Esophagus squamous epithelium (tissue), 5 donors: Measurements from ENCODE around the gene ANKS1A. TPM values are rescaled to one million over a fixed set of nuclear protein-coding genes. Genes with fewer than 3 reads are reported as not detected.

Source experiments
- DNase-seq: peaks from one replicate; lab custom pipeline; 2025; lab: John Stamatoyannopoulos, UW
- H3K27ac ChIP-seq, 4 donors: fragments of 200-600 bp; sonication (generic); one replicate each; pipeline ENCODE4 v1.5.1; 2016 to 2019; ENCODE audit warnings: mild to moderate bottlenecking in 1 of 4
- H3K27me3 ChIP-seq, 4 donors: fragments of 200-600 bp; sonication (generic); 1 replicate in 3 of 4; 2 replicates in 1 of 4; pipeline versions ENCODE4 v1.5.1 to v1.6.0; 2017 to 2021; ENCODE audit warnings: antibody characterized with exemption in 1 of 4
- H3K36me3 ChIP-seq, 3 donors: fragments of 200-600 bp; sonication (generic); one replicate each; pipeline ENCODE4 v1.5.1; 2016 to 2019
- H3K4me1 ChIP-seq, 3 donors: fragments of 200-600 bp; sonication (generic); one replicate each; pipeline ENCODE4 v1.5.1; 2017 to 2019
- H3K4me3 ChIP-seq, 4 donors: fragments of 200-600 bp; sonication (generic); 1 replicate in 3 of 4; 2 replicates in 1 of 4; pipeline ENCODE4 v1.5.1; 2016 to 2019; ENCODE audit warnings: mild to moderate bottlenecking in 2 of 4, moderate library complexity in 1 of 4
- H3K9me3 ChIP-seq, 3 donors: fragments of 200-600 bp; sonication (generic); one replicate each; pipeline ENCODE4 v1.5.1; 2016 to 2019
- CTCF ChIP-seq, 6 experiments: fragments of 450-650 bp in 4 of 6; fragments of 200-600 bp in 2 of 6; sonication (generic) in 2 of 6; IDR thresholded peaks; one replicate each; pipeline ENCODE4 v1.5.1; 2016 to 2019; ENCODE audit warnings: antibody characterized with exemption in 6 of 6, mild to moderate bottlenecking in 4 of 6, moderate library complexity in 4 of 6
- POLR2A ChIP-seq, 4 donors: fragments of 450-650 bp; IDR thresholded peaks; one replicate each; pipeline ENCODE4 v1.6.1; 2017; ENCODE audit warnings: antibody characterized with exemption in 4 of 4, mild to moderate bottlenecking in 4 of 4, moderate library complexity in 3 of 4
- WGBS, 2 donors: methylation state at CpG; one replicate each; pipeline ENCODE4 v1.1.5; 2018; 5-methylcytosine and 5-hydroxymethylcytosine counted together
- intact Hi-C: fragments of 100-400 bp; cut with DNase I; formaldehyde crosslinking; loops from one replicate; pipeline ENCODE4 v1.15.0; 2022
- total RNA-seq, 4 donors: library from RNA; depleted of rRNA; stranded (reverse); fragments of >200 nt; gene quantifications; one replicate each; pipeline ENCODE4 v1.1.0, GENCODE V29; 2016
- donor health status: DM: yes; HTN: yes; CAD: no.

The ANKS1A gene
- total RNA-seq, 4 donors from 2014 or later, result 12.6 to 27.1 (median 17.5) TPM

DNA sequence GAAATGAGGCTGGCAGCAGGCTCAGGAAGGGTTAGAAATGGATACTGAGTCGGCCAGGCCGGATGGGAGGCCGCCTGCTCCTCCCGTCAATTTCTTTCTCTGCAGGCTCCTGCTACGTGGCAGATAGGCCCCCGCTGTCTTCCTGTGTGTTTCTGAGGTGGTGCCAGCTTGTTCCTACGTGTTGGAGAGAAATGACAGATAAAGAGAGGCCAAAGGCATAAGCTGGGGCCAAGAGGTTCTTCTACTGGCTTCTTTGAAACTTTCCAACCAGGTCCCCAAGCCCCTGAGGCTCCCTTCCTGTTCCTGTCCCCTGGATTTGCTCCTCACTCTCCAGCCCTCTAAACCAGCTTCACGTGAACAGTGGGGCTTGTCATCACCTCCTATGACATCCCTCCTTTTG, 175.2 kb downstream of the ANKS1A start:
- H3K9me3 ChIP-seq, result no peaks in the 10 kb centered on the region
- peaks cover 12 to 88% (median 22%) of the 10 kb centered on the region in 3 donors for H3K36me3 ChIP-seq
- no peak for TF ChIP-seq CTCF (IDR thresholded peaks at IDR 0.05)
- TF ChIP-seq POLR2A (IDR thresholded peaks at IDR 0.05), result no peak
- H3K4me3 ChIP-seq, result no peak overlapping the region
- intact Hi-C loops, result no loop called here
- 64 to 70% methylated on average over 7 to 8 of the region's 8 CpGs for WGBS, 2 donors
- no peak for DNase-seq
- peaks cover 0 to 26% (median 0%) of the 10 kb centered on the region in 3 donors for H3K4me1 ChIP-seq
- peak overlapping the region in 3 of 4 donors; percentile 12 to 65 (median 56) for H3K27ac ChIP-seq
- no peaks in the 10 kb centered on the region for H3K27me3 ChIP-seq

DNA sequence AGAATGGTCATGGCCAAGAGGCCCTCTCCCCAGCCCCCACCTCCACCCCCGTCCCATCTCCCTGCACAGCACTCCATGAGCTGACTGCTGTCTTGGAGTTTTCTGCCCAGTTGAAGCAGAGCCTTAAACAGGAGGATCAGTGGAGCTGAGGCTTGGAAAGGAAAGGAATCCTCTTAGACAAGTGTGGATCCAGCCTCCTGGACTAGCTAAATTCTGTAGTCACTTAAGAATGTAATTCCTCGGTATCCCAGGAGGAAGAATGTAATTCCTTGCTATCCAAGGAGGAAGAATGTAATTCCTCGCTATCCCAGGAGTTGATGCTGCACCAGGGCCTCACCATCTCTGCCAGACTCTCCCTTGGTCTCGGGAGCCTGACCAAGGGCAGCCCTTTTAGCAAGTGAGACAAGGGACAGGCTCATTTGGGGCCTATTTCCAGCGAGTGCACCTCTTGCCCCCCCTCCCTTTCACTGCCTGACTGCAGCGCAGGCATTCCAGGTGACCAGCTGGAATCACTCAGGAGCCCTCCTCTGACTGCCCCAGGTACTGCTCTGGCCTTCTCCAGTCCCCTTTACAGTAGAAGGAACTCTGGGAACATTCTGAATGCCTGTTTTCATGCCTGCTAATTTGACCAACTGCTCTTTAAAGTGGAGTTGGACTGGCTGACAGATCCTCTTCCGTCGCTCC, 175.8 kb downstream of the ANKS1A start:
- no peaks in the 10 kb centered on the region for H3K9me3 ChIP-seq
- DNase-seq, result no peak
- WGBS, 2 donors, result 81% methylated on average over 4 to 8 of the region's 8 CpGs
- peaks cover 10 to 88% (median 19%) of the 10 kb centered on the region in 3 donors for H3K36me3 ChIP-seq
- no peaks in the 10 kb centered on the region for H3K27me3 ChIP-seq
- intact Hi-C loops, result no loop called here
- H3K4me1 ChIP-seq, result peaks cover 0 to 22% (median 0%) of the 10 kb centered on the region in 3 donors
- H3K27ac ChIP-seq, result peak overlapping the region in 3 of 4 donors; percentile 12 to 65 (median 56)
- TF ChIP-seq CTCF (IDR thresholded peaks at IDR 0.05) (no peak), POLR2A (IDR thresholded peaks at IDR 0.05) (no peak)
- no peak overlapping the region for H3K4me3 ChIP-seq

DNA sequence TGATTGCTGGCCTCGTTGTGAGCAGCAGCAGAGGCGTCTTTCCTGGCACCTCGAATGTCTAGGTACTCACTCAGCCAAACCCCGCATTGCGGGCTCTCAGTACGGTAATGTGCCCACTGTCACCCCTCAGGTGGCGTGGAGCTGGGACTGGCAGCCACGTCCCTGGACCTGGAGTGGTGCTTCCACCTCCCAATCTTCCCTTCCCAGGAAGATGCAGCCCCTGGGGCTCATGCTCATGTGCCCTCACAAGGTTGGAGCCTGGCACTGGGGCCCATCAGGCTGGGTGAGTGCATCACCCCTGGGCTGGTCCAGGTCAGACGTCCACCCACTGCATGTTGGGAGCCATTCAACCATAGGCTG, 176.4 kb downstream of the ANKS1A start:
- TF ChIP-seq CTCF (IDR thresholded peaks at IDR 0.05) (no peak), POLR2A (IDR thresholded peaks at IDR 0.05) (no peak)
- WGBS, 2 donors, result 92 to 100% methylated on average over 2 to 4 of the region's 9 CpGs
- peaks cover 0 to 22% (median 0%) of the 10 kb centered on the region in 3 donors for H3K4me1 ChIP-seq
- no peak overlapping the region for H3K4me3 ChIP-seq
- intact Hi-C loops, result no loop called here
- H3K27ac ChIP-seq, result no peak overlapping the region
- peaks cover 7 to 85% (median 14%) of the 10 kb centered on the region in 3 donors for H3K36me3 ChIP-seq
- DNase-seq, result no peak
- H3K9me3 ChIP-seq, result no peaks in the 10 kb centered on the region
- no peaks in the 10 kb centered on the region for H3K27me3 ChIP-seq

GRCh38 chr6:35065870-35066269, 176.8 kb downstream of the ANKS1A start:
- intact Hi-C loops, result no loop called here
- H3K27ac ChIP-seq, result no peak overlapping the region

More at GRCh38 chr6:35065870-35066269, 176.8 kb downstream of the ANKS1A start:
- Histone ChIP-seq H3K4me3 (no peak overlapping the region), H3K9me3 (no peaks in the 10 kb centered on the region), H3K4me1 (peaks cover 0 to 22% (median 0%) of the 10 kb centered on the region in 3 donors), H3K27me3 (no peaks in the 10 kb centered on the region), H3K36me3 (peaks cover 7 to 84% (median 10%) of the 10 kb centered on the region in 3 donors)
- 76 to 87% methylated on average over 11 to 12 of the region's 13 CpGs for WGBS, 2 donors
- DNase-seq, result no peak
- TF ChIP-seq CTCF (IDR thresholded peaks at IDR 0.05) (no peak), POLR2A (IDR thresholded peaks at IDR 0.05) (no peak)
